Osteocyte (in vitro differentiated cells): ENCODE measurements around the gene TAOK2. TPM values are rescaled to one million over a fixed set of nuclear protein-coding genes. Genes with fewer than 3 reads are reported as not detected.

Source experiments
- DNase-seq: peaks from one replicate; pipeline ENCODE4 v3.0.0; 2021; ENCODE audit warnings: mixed read lengths; ENCODE audit not compliant: unreplicated experiment; ENCODE audit errors: extremely low spot score
- H3K27ac Mint-ChIP-seq: one replicate; pipeline ENCODE4 v1.8.0; 2021; ENCODE audit warnings: mild to moderate bottlenecking, mixed read lengths; ENCODE audit not compliant: unreplicated experiment
- H3K27me3 Mint-ChIP-seq: one replicate; pipeline ENCODE4 v1.8.0; 2021; ENCODE audit warnings: mixed read lengths; ENCODE audit not compliant: unreplicated experiment
- H3K36me3 Mint-ChIP-seq: one replicate; pipeline ENCODE4 v1.8.0; 2021; ENCODE audit warnings: mixed read lengths; ENCODE audit not compliant: unreplicated experiment
- H3K4me1 Mint-ChIP-seq: one replicate; pipeline ENCODE4 v1.8.0; 2021; ENCODE audit warnings: mixed read lengths; ENCODE audit not compliant: unreplicated experiment
- H3K4me3 Mint-ChIP-seq: one replicate; pipeline ENCODE4 v1.8.0; 2021; ENCODE audit warnings: mild to moderate bottlenecking, moderate library complexity, mixed read lengths; ENCODE audit not compliant: unreplicated experiment
- H3K9me3 Mint-ChIP-seq: one replicate; pipeline ENCODE4 v1.8.0; 2021; ENCODE audit warnings: mixed read lengths; ENCODE audit not compliant: unreplicated experiment
- total RNA-seq: library from RNA; stranded (reverse); gene quantifications from 2 replicates; pipeline ENCODE4 v1.2.1, GENCODE V29; 2021
- TF ChIP-seq, protein P1 (sequence below): fragments of 200-600 bp; sonication (generic); IDR thresholded peaks from 2 replicates; pipeline ENCODE4 v1.5.0; 2021; ENCODE audit warnings: antibody characterized with exemption, mild to moderate bottlenecking, moderate library complexity

TAOK2 gene
- total RNA-seq, 1 donor from 2014 or later = 48.8 TPM

- Mint-ChIP-seq H3K27ac (no peak overlapping the region), H3K36me3 (no peaks in the 10 kb centered on the region), H3K4me3 (peak overlapping the region; percentile 48), H3K4me1 (peaks cover 8% of the 10 kb centered on the region), H3K27me3 (peaks cover 37% of the 10 kb centered on the region), H3K9me3 (no peaks in the 10 kb centered on the region)
- TF ChIP-seq, protein P1, sequence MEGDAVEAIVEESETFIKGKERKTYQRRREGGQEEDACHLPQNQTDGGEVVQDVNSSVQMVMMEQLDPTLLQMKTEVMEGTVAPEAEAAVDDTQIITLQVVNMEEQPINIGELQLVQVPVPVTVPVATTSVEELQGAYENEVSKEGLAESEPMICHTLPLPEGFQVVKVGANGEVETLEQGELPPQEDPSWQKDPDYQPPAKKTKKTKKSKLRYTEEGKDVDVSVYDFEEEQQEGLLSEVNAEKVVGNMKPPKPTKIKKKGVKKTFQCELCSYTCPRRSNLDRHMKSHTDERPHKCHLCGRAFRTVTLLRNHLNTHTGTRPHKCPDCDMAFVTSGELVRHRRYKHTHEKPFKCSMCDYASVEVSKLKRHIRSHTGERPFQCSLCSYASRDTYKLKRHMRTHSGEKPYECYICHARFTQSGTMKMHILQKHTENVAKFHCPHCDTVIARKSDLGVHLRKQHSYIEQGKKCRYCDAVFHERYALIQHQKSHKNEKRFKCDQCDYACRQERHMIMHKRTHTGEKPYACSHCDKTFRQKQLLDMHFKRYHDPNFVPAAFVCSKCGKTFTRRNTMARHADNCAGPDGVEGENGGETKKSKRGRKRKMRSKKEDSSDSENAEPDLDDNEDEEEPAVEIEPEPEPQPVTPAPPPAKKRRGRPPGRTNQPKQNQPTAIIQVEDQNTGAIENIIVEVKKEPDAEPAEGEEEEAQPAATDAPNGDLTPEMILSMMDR = no peak
- DNase-seq = no peak
Observed at GRCh38 chr16:30030011-30030685, 56.5 kb downstream of the TAOK2 start.

DNA sequence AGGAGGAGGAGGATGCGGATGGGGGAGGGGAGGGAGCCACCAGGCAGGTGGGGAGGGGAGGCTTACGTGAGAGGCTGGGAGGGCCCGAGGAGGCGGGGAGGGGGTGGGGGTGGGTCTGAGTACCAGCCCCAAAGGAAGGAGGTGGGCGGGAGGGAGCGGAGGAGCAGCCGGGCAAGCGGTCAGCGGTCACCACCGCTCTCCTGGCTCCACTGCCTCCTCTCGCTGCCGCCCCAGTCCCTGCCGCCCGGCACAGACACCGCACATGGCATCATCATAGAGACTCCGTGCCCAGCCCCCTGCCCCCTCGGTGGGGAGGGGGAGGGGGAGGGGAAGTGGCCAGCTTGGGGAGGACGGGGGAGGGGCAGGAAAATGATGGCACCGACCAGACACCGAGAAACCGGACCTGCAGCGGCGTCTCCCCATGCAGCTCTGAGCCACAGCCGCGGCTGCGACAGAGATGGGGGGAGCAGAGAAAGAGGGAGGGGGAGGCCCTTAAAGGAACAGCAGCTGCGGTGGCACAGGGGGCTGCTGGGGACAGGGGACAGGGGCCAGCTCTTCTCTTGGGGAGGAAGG lies 57.3 kb downstream of the TAOK2 start, which contains the start of gene TLCD3B:
TSS of gene TLCD3B (minus strand) at position 431 of the 573 bp plus-strand sequence. CDS start 744 bp downstream, outside the sequence.
- H3K9me3 Mint-ChIP-seq = no peaks in the 10 kb centered on the region
- H3K4me3 Mint-ChIP-seq = peak within 1 kb of the TSS; percentile 52
- TF ChIP-seq, protein P1 = no peak
- H3K4me1 Mint-ChIP-seq = peaks cover 8% of the 10 kb centered on the region
- DNase-seq = no peak
- no peak within 1 kb of the TSS for H3K27ac Mint-ChIP-seq
- no peaks in the 10 kb centered on the region for H3K36me3 Mint-ChIP-seq
- H3K27me3 Mint-ChIP-seq = peaks cover 43% of the 10 kb centered on the region

DNA sequence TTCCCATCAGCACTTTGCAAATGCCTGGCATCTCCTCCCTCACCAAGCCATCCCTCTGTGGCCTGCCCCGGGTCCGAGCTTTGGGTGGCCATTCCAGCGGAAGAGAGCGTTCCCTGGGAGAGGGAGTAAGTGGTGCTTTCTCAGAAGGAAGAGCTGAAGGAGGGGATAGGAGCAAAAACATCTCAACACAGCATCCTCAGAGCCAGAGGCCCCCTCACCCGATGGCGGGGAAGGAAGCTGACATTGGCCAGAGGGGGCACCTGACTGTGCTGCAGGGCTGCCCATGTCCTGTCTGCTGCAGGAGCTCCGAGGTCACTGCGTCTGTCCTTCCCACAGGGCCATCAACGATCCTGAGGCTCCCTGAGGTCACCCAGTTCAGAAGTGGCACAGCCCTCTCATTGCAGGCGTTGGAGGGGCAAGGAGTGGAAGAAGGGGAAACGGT lies 57.8 kb downstream of the TAOK2 start:
- Mint-ChIP-seq H3K36me3 (no peaks in the 10 kb centered on the region), H3K4me3 (peak overlapping the region; percentile 32), H3K9me3 (no peaks in the 10 kb centered on the region), H3K27ac (no peak overlapping the region), H3K4me1 (peaks cover 8% of the 10 kb centered on the region), H3K27me3 (peaks cover 48% of the 10 kb centered on the region)
- DNase-seq = no peak
- TF ChIP-seq, protein P1 = no peak

- no peaks in the 10 kb centered on the region for H3K9me3 Mint-ChIP-seq
Observed at GRCh38 chr16:30032083-30032819, 58.6 kb downstream of the TAOK2 start.

More at GRCh38 chr16:30032083-30032819, 58.6 kb downstream of the TAOK2 start:
- no peak for DNase-seq
- no peak overlapping the region for H3K27ac Mint-ChIP-seq
- H3K27me3 Mint-ChIP-seq = peaks cover 44% of the 10 kb centered on the region
- peaks cover 8% of the 10 kb centered on the region for H3K4me1 Mint-ChIP-seq
- TF ChIP-seq, protein P1 = peak; percentile 77
- H3K36me3 Mint-ChIP-seq = no peaks in the 10 kb centered on the region
- peak overlapping the region; percentile 38 for H3K4me3 Mint-ChIP-seq
